OCI-LY7 (cell line): ENCODE data around the gene JPT2. TPM values are rescaled to one million over a fixed set of nuclear protein-coding genes. Genes with fewer than 3 reads are reported as not detected.

Experiments used
- BruUV-seq: library from RNA; stranded (reverse); fragments of 400-500 nt; replicated peaks from 2 replicates; lab custom pipeline; 2021; lab: Mats Ljungman, UMichigan
- CTCF ChIA-PET: fragments of 300-600 bp; sonication (Branson Sonifier 250); formaldehyde crosslinking; loops from one replicate; lab custom pipeline; 2022; ENCODE audit warnings: antibody characterized with exemption; ENCODE audit not compliant: unreplicated experiment; lab: Charles Lee
- POLR2A ChIA-PET: fragments of 300-600 bp; sonication (Branson Sonifier 250); formaldehyde crosslinking; loops from one replicate; lab custom pipeline; 2022; ENCODE audit warnings: antibody characterized with exemption; lab: Charles Lee
- DNase-seq: peaks from one replicate; pipeline ENCODE4 v3.0.0-alpha.2; 2015; ENCODE audit warnings: low spot score
- H2AFZ ChIP-seq: fragments of 200-600 bp; sonication (generic), shearing (Covaris generic); 2 replicates; pipeline ENCODE4 v1.6.1; 2014; ENCODE audit warnings: mild to moderate bottlenecking, antibody characterized with exemption, low read length, moderate library complexity
- H3K27ac ChIP-seq: fragments of 200-600 bp; sonication (generic); 2 replicates; pipeline ENCODE4 v1.5.1; 2014; ENCODE audit warnings: mixed run types, low read depth, mild to moderate bottlenecking, moderate library complexity, low read length, inconsistent platforms; ENCODE audit not compliant: poor library complexity, severe bottlenecking
- H3K36me3 ChIP-seq: fragments of 200-600 bp; sonication (generic); 2 replicates; pipeline ENCODE4 v1.6.1; 2014; ENCODE audit warnings: mild to moderate bottlenecking, antibody characterized with exemption, low read length, moderate library complexity, mixed read lengths; ENCODE audit not compliant: insufficient read depth
- H3K4me1 ChIP-seq: fragments of 200-600 bp; sonication (generic); 2 replicates; pipeline ENCODE4 v1.5.1; 2014; ENCODE audit warnings: mild to moderate bottlenecking, low read length; ENCODE audit not compliant: insufficient read depth, poor library complexity, severe bottlenecking
- H3K4me2 ChIP-seq: fragments of 200-600 bp; sonication (generic); 2 replicates; pipeline ENCODE4 v1.6.1; 2014; ENCODE audit warnings: mild to moderate bottlenecking, low read length
- H3K4me3 ChIP-seq: fragments of 200-600 bp; sonication (generic); 2 replicates; pipeline ENCODE4 v1.5.1; 2014; ENCODE audit warnings: mild to moderate bottlenecking, low read depth, low read length; ENCODE audit not compliant: poor library complexity, severe bottlenecking
- H3K79me2 ChIP-seq: fragments of 200-600 bp; sonication (generic); 2 replicates; pipeline ENCODE4 v1.6.1; 2016; ENCODE audit warnings: low read depth, mild to moderate bottlenecking, low read length, moderate library complexity, mixed read lengths; ENCODE audit not compliant: insufficient read depth
- H3K9me2 ChIP-seq: fragments of 200-600 bp; sonication (generic); 2 replicates; pipeline ENCODE4 v1.6.1; 2016; ENCODE audit warnings: mild to moderate bottlenecking, low read length, mixed read lengths; ENCODE audit not compliant: insufficient read depth
- H3K9me3 ChIP-seq: fragments of 200-600 bp; sonication (generic); 2 replicates; pipeline ENCODE4 v1.6.1; 2014; ENCODE audit warnings: mild to moderate bottlenecking, mixed run types, low read length, mixed read lengths
- H4K20me1 ChIP-seq: fragments of 200-600 bp; sonication (generic); 2 replicates; pipeline ENCODE4 v1.6.1; 2014; ENCODE audit warnings: mild to moderate bottlenecking, antibody characterized with exemption, low read length, moderate library complexity, mixed read lengths; ENCODE audit not compliant: insufficient read depth
- CTCF ChIP-seq: fragments of 200-600 bp; sonication (generic); conservative IDR thresholded peaks from 2 replicates; pipeline ENCODE4 v1.5.1; 2014; ENCODE audit warnings: mild to moderate bottlenecking, antibody characterized with exemption, low read length, moderate library complexity, mixed read lengths
- EZH2phosphoT487 ChIP-seq: fragments of 200-600 bp; sonication (generic); IDR thresholded peaks from 2 replicates; pipeline ENCODE4 v1.6.1; 2018; ENCODE audit warnings: low read depth, borderline replicate concordance, mild to moderate bottlenecking, mixed run types, antibody characterized with exemption, low read length, moderate library complexity, mixed read lengths
- intact Hi-C: fragments of 100-400 bp; cut with micrococcal nuclease; formaldehyde crosslinking; loops from one replicate; pipeline ENCODE4 v1.10.0; 2022; ENCODE audit not compliant: unreplicated experiment
- total RNA-seq, 2 experiments: library from RNA; depleted of rRNA in 1 of 2; stranded (reverse); fragments of >200 nt in 1 of 2; shearing (Covaris generic) in 1 of 2; gene quantifications; 2 replicates each; pipeline ENCODE4 v1.2.3, GENCODE V29; 2014 to 2022

The JPT2 gene
- total RNA-seq, 2 experiments from 2014 or later, result 67.4 to 75.2 TPM

- CTCF ChIA-PET, result no interaction called here
Observed at GRCh38 chr16:1667271-1667670, 10.8 kb upstream of the JPT2 start.

GRCh38 chr16:1667916-1668315 lies 10.2 kb upstream of the JPT2 start:
- no peaks in the 10 kb centered on the region for H3K9me2 ChIP-seq
- H3K4me1 ChIP-seq, result no peaks in the 10 kb centered on the region
- H2AFZ ChIP-seq, result no peak overlapping the region
- ChIA-PET CTCF (no interaction called here), POLR2A (no interaction called here)
- no peak for TF ChIP-seq EZH2phosphoT487
- TF ChIP-seq CTCF, result no peak
- DNase-seq, result no peak
- H3K4me2 ChIP-seq, result no peak overlapping the region
- no peaks in the 10 kb centered on the region for H3K79me2 ChIP-seq
- H3K27ac ChIP-seq, result no peak overlapping the region
- H4K20me1 ChIP-seq, result no peaks in the 10 kb centered on the region
- H3K4me3 ChIP-seq, result no peak overlapping the region
- intact Hi-C loops, result no loop called here
- peaks cover 93% of the 10 kb centered on the region for H3K36me3 ChIP-seq
- no TSS peak for BruUV-seq
- H3K9me3 ChIP-seq, result no peaks in the 10 kb centered on the region

More at GRCh38 chr16:1667271-1667670, 10.8 kb upstream of the JPT2 start:
- no TSS peak for BruUV-seq
- H3K4me2 ChIP-seq, result no peak overlapping the region
- H3K9me3 ChIP-seq, result no peaks in the 10 kb centered on the region
- no peaks in the 10 kb centered on the region for H3K9me2 ChIP-seq
- H3K36me3 ChIP-seq, result peaks cover 93% of the 10 kb centered on the region
- no peak overlapping the region for H3K27ac ChIP-seq
- POLR2A ChIA-PET, result no interaction called here
- no peaks in the 10 kb centered on the region for H4K20me1 ChIP-seq
- no peak for TF ChIP-seq EZH2phosphoT487
- TF ChIP-seq CTCF, result no peak
- no peak for DNase-seq
- intact Hi-C loops, result no loop called here
- no peaks in the 10 kb centered on the region for H3K79me2 ChIP-seq
- no peaks in the 10 kb centered on the region for H3K4me1 ChIP-seq
- H3K4me3 ChIP-seq, result no peak overlapping the region
- H2AFZ ChIP-seq, result no peak overlapping the region

- H3K4me1 ChIP-seq, result no peaks in the 10 kb centered on the region
- no peak for TF ChIP-seq CTCF
- no peak for TF ChIP-seq EZH2phosphoT487
- no peaks in the 10 kb centered on the region for H3K79me2 ChIP-seq
- no peak for DNase-seq
- H3K36me3 ChIP-seq, result peaks cover 88% of the 10 kb centered on the region
- H2AFZ ChIP-seq, result no peak overlapping the region
- ChIA-PET CTCF (no interaction called here), POLR2A (no interaction called here)
- no peak overlapping the region for H3K4me3 ChIP-seq
- H3K27ac ChIP-seq, result no peak overlapping the region
- no peaks in the 10 kb centered on the region for H4K20me1 ChIP-seq
- intact Hi-C loops, result no loop called here
- H3K9me2 ChIP-seq, result no peaks in the 10 kb centered on the region
- no TSS peak for BruUV-seq
- no peaks in the 10 kb centered on the region for H3K9me3 ChIP-seq
- no peak overlapping the region for H3K4me2 ChIP-seq
Observed at GRCh38 chr16:1668612-1669319, 9.3 kb upstream of the JPT2 start.
